Choroid plexus epithelial cell (primary cell): ENCODE measurements around the gene CCM2.

Source experiments
- DNase-seq: peaks from one replicate; pipeline ENCODE4 v3.0.0-alpha.2; 2010; ENCODE audit warnings: low read depth
- H3K4me3 ChIP-seq: 2 replicates; pipeline ENCODE4 v1.5.1; 2011; ENCODE audit warnings: low read depth, mild to moderate bottlenecking, control low read depth, low read length, moderate library complexity
- CTCF ChIP-seq: conservative IDR thresholded peaks from 2 replicates; pipeline ENCODE4 v1.5.1; 2011; ENCODE audit warnings: low read depth, mild to moderate bottlenecking, control low read depth, inconsistent platforms, low read length, moderate library complexity

CCM2 gene

GRCh38 chr7:44978511-44979366, 21.3 kb upstream of the CCM2 start, which contains the start of gene MYO1G:
Gene MYO1G, minus strand, starts transcription at chr7:44979015. Its CDS starts 54 bp downstream, at chr7:44978961.
- no peak within 1 kb of the TSS for H3K4me3 ChIP-seq
- TF ChIP-seq CTCF: no peak
- DNase-seq: no peak

DNA sequence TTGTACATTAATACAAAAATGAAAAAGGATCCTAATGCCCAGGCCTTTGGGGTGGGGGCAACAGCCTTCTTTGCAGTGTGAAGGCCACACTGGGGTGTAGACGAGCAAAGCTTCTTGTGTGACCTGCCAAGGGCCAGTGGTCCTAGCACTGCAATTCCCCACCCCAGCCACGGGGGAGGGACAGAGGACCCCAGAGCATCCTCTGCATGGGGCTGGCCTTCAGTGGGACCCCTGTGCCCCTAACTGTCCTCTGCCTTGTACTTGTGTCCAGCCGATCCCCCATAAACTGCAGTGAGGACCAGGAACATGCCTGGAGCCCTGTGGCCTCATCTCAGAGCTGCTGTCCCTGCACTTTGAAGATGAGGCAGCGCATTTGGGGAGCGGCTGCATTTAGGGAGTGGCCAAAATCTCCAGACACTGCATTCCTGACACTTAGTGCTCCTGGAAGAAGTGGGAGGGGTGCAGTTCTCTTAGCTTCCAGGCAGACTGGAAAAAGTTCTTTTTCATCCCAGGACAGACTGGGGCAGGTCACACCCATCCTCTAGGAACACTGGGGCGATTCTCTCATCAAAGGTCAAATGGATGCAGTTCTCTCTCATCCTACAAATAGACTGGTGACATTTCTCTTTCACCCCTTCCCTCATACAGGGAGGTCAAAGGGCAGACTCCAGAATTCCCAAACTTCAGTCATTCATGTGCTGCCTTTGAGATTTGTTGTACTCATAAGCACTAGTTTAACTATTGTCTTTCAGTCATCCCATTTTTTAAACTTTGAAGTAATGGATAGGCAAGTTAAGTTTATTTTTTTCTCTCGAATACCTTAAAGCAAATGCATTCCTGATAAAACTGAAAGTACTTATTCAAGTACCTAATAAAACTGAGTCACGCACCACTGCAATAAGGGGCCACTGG, 20.3 kb upstream of the CCM2 start:
- no peak for TF ChIP-seq CTCF
- DNase-seq: no peak
- no peak overlapping the region for H3K4me3 ChIP-seq

GRCh38 chr7:44980393-44981034, 19.5 kb upstream of the CCM2 start:
- no peak overlapping the region for H3K4me3 ChIP-seq
- TF ChIP-seq CTCF: no peak
- peak; percentile 48 for DNase-seq

DNA sequence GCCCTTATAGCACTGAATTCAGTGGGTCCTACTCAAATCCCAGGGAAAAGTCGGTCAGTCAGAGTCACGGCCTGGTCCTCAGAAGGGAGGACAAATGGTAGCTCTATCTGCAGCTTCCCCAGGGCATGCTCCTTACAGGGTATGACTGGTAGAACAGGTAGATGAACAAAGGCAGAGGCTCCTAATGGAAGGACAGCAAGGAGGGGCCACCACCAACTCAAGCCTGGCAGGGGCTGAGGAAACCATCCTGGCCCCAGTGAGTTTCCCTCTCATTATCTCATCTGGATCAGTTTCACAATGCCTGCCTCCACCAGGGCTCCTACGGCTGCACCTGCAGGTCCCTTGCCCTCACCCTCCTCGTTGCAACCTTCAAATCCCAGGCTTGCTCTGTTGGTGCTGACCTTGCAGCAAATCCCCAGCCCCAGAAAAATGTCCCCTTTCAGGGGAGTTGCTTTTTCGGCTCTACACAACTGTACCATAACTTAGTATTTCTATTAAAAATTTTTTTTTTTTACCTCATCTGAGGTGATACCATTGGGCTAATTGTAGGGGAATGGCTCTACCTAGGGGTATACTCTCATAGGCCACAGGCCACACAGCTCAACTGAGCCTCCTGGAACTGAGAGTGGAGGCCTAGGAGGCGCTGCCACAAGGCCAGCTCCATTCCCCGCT, 18.8 kb upstream of the CCM2 start:
- TF ChIP-seq CTCF: no peak
- no peak for DNase-seq
- H3K4me3 ChIP-seq: no peak overlapping the region

- TF ChIP-seq CTCF: no peak
These were observed 17.5 kb upstream of the CCM2 start for GRCh38 chr7:44982535-44982923.

DNA sequence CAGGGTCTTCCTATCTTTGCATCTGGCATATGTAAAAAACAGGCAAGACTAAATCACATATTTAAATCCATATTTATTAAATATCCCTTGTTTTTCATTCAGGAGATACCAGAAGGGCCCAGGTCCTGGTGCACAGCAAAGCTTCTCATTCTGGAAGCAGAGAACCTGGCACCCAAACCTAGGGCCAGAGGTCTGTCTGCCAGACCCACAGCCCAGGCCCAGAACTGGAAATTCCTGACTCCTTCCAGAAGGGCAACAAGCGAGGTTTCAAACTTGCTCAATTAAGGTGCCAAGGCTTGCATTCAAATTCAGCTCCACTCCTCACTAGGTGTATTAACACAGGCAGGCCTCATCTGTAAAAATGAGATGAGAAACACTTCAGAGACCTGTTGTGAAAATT, 17.0 kb upstream of the CCM2 start:
- no peak for DNase-seq
- TF ChIP-seq CTCF: no peak
- no peak overlapping the region for H3K4me3 ChIP-seq

More at GRCh38 chr7:44982535-44982923, 17.5 kb upstream of the CCM2 start:
- H3K4me3 ChIP-seq: no peak overlapping the region
- DNase-seq: no peak
